Measurements from ENCODE around the gene LMO4.

Gene LMO4

DNA sequence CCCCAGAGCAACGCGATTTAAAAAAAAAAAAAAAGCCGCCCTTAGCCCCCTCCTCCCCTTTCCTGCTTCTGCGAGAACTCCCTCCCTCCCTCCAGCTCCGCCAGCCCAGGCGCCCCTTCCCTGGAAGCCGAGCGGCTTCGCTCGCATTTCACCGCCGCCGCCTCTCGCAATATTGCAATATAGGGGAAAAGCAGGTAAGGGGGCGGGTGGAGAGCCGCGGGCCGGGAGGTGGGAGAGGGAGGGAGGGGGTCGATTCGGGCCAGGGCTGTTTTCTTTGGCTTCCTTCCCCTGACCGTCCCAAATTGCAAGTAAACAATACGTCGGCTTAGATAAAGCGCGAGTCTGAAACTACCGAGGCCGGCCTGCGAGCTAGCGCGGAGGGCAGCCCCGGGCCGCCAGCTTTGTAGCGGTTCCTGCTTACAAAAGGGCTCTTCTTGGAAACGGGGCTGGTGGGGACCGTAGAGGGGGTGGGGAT is 408 bp downstream of the LMO4 start:
- DNase-seq = peak; percentile 12

- DNase-seq = no peak
Observed at GRCh38 chr1:87329526-87330056, 911 bp downstream of the LMO4 start.

- no peak for DNase-seq
Observed at GRCh38 chr1:87330057-87330884, 1.6 kb downstream of the LMO4 start.

DNA sequence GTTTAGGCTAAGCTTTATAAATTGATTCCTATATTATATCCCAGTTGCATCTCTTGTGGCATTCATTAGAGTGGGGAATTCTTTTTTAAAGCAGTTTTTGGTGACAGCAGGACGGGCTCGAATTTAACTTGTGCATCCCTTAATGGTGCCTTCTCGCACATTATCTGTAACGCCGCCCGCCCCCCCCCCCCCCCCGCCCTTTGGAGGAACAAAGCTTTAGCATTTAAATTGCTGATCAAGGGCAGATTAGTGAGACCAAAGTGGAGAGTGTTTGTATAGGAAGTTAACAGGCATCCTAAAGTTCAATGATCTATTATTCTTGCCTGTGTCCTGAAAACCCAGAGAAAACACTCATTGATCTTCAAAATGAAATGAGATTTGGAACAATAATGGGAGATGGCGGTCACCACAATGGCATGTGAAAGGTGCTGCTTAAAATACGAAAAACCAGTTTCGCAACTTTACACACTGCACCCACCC is 2.2 kb downstream of the LMO4 start:
- DNase-seq = no peak

- peak; percentile 61 for DNase-seq
Observed at GRCh38 chr1:87331365-87332241, 2.9 kb downstream of the LMO4 start.

- DNase-seq = no peak
Observed at GRCh38 chr1:87333692-87334347, 5.1 kb downstream of the LMO4 start.

DNA sequence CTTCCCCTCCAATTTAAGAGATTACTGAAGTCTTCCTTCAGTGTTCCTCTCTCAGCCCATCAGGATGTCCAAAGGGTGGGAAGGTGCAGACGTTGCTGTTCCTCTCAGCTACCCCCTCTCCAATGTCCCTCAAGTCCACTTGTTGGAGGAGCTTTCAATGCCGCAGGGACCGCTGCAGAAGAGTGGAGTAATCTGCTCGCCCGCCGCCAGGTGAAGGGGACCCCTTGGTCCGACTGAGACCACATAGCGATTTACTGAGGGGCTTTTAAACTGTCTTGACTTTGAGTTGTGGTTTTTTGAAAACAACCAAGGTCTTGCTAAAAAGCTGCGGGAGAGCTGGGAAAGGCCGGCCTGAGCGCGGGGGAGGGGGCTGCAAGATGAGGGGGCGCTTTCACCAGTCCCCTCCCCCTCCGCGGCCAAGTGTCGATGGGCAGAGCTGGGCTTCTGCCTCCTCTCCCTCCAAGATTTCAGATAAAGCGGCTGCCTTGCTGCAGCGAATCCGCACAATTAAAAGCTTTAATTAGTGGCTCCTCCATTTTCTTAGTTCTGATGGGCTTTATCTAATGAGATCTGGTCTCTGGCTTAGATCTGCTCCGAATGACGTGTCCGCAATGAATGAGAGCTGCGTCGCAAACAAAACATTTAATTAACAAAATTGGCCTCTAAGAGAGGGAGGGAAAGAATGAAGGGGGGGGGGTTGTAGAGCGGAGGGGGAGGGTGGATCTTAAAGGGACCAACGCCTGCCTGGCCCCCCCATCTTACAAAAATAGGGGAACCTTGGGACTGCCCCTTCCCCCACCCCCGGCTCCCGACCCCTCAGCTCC is 5.9 kb downstream of the LMO4 start:
- no peak for DNase-seq

DNA sequence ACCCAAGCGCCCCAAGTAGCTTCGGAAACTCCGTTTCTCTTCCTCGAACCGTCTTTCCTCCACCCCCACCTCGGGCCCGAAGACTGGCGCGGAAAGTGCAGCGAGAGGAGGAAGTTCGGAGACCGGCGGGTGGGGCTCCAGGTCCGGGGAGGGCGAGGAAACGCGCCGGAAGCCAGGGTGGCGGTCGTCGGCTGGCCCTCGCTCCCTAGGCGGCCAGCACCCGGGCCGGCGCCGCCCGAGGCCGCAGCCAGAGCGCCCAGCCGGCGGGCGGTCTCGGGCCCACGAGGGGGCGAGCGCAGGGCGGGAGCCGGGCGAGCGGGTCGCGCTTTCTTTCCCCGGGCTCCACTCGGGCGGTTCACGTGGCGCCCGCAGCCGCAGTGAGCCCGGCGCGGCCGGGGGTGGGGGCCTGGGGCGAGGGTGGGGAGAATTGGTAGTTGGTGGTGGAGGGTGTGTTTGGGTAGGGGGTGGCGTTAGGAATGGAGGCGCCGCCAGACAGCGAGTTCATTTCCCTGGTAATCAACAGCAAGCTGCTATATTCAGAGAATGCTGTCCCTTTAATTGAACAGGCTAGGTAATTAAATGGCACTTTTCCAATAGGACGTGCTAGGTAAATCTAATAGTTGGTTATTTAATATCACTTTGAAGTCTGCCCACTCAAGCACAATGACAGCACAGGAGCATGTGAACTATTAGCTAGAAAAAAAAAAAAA is 6.7 kb downstream of the LMO4 start:
- DNase-seq = peak; percentile 41

- no peak for DNase-seq
Observed at GRCh38 chr1:87336623-87337067, 8.0 kb downstream of the LMO4 start.

DNA sequence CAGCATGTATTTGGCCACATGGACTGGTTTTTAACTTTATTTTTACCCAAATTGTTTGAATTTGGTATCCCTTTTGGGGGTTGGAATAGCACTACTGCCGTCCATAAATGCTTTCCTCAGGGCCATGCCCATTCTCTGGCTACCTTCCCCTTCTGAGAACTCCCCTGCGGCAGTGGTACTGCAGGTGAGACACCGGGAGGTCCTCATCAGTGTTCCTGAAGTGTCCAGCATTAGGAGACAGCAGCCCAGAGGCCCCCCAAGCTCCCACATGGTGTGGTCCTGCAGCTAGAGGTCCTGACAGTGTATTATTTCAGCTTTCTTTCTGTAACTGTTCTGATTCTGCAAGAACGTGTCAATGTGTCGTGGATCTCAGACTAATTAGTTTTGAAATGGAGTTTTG is 8.9 kb downstream of the LMO4 start:
- DNase-seq = no peak

- DNase-seq = no peak
Observed at GRCh38 chr1:87338566-87338965, 9.9 kb downstream of the LMO4 start.

- DNase-seq = no peak
Observed at GRCh38 chr1:87344231-87344630, 15.6 kb downstream of the LMO4 start.

GRCh38 chr1:87346130-87346814 is 17.6 kb downstream of the LMO4 start:
- DNase-seq = no peak

GRCh38 chr1:87348341-87349019 is 19.8 kb downstream of the LMO4 start:
- no peak for DNase-seq

DNA sequence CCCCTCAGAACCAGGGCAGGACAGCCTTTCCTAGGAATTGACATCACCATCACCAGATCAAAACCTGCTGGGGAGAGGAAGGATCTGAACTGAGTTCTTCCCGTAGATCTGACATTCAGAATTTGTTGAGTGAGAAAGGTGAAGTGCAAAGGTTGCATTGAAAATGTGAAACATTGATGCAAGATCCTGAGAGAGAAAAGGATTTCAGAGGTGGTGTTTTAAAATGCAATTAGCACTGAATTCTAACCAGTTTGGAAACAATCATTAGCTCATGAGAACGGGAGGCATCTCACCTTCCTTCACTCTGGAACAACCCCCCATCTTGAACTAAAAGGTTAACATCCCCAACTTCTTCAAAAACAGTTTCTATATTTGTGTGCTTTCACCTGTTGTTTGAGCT is 20.4 kb downstream of the LMO4 start:
- DNase-seq = no peak

GRCh38 chr1:87355894-87356293 is 27.2 kb downstream of the LMO4 start:
- no peak for DNase-seq

DNA sequence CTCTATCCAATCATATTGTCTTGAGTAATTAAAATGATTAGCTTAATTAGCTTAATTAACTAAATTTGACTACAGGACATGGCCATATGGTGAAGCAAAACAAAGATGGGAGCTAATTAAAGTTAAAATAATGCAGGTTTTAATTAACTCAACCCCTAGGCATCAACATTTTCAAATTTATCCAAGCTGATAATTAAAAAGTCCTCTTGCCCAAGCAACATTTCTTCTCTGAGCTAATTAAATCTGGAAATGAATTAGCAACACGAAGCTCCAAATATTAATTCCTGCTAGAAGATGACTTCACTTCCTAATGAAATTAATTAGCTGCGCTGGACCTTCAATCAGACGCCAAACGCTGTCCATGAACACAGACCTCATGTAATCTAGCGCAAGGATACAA is 27.9 kb downstream of the LMO4 start:
- DNase-seq = no peak

GRCh38 chr1:87358219-87358618 is 29.5 kb downstream of the LMO4 start:
- no peak for DNase-seq

GRCh38 chr1:87359586-87359985 is 30.9 kb downstream of the LMO4 start:
- DNase-seq = no peak

All from effector CD4-positive, alpha-beta T cell (primary cell).